Measurements from ENCODE around the gene SRD5A1. TPM values are rescaled to one million over a fixed set of nuclear protein-coding genes. Genes with fewer than 3 reads are reported as not detected.

Gene SRD5A1
- total RNA-seq, 4 donors from 2014 or later, result 2.2 to 5.6 (median 3.4) TPM

- ATAC-seq, result no peak
- H3K9me3 ChIP-seq, result no peaks in the 10 kb centered on the region
- no peak overlapping the region for H3K27ac ChIP-seq
- TF ChIP-seq POLR2AphosphoS5 (IDR thresholded peaks at IDR 0.05), result no peak
- no peak for TF ChIP-seq CTCF (IDR thresholded peaks at IDR 0.05)
- no peak for TF ChIP-seq POLR2A (IDR thresholded peaks at IDR 0.05)
- TF ChIP-seq EP300 (IDR thresholded peaks at IDR 0.05), result no peak
- 30 to 49% methylated on average over 1 to 2 of the region's 2 CpGs for WGBS, 2 donors (ENCODE audit: low coverage in 1 of 2)
- peaks cover 0 to 7% of the 10 kb centered on the region in 2 donors for H3K36me3 ChIP-seq
- no peaks in the 10 kb centered on the region for H3K4me1 ChIP-seq
- no peaks in the 10 kb centered on the region for H3K27me3 ChIP-seq
- no peak overlapping the region for H3K4me3 ChIP-seq
Measured at GRCh38 chr5:6676702-6677101, 43.5 kb downstream of the SRD5A1 start.

GRCh38 chr5:6678385-6678784 lies 45.1 kb downstream of the SRD5A1 start:
- H3K27ac ChIP-seq, result no peak overlapping the region
- WGBS, 2 donors (ENCODE audit: low coverage in 1 of 2), result 100% methylated on average over 1 of the region's 1 CpG; no CpG with 5 or more reads in 1 of the 2 donors
- H3K9me3 ChIP-seq, result no peaks in the 10 kb centered on the region
- peaks cover 12% of the 10 kb centered on the region for H3K27me3 ChIP-seq
- H3K4me3 ChIP-seq, result no peak overlapping the region
- TF ChIP-seq POLR2AphosphoS5 (IDR thresholded peaks at IDR 0.05) (no peak), POLR2A (IDR thresholded peaks at IDR 0.05) (no peak), EP300 (IDR thresholded peaks at IDR 0.05) (no peak), CTCF (IDR thresholded peaks at IDR 0.05) (no peak)
- ATAC-seq, result no peak
- H3K36me3 ChIP-seq, result no peaks in the 10 kb centered on the region
- no peaks in the 10 kb centered on the region for H3K4me1 ChIP-seq

- Histone ChIP-seq H3K9me3 (no peaks in the 10 kb centered on the region), H3K4me1 (no peaks in the 10 kb centered on the region), H3K4me3 (no peak overlapping the region), H3K27ac (no peak overlapping the region), H3K36me3 (no peaks in the 10 kb centered on the region), H3K27me3 (peaks cover 21% of the 10 kb centered on the region)
- ATAC-seq, result no peak
- TF ChIP-seq EP300 (IDR thresholded peaks at IDR 0.05) (no peak), POLR2A (IDR thresholded peaks at IDR 0.05) (no peak)
- WGBS, 2 donors (ENCODE audit: low coverage in 1 of 2), result 60% methylated on average over 5 to 6 of the region's 6 CpGs
Measured at GRCh38 chr5:6680922-6681321, 47.7 kb downstream of the SRD5A1 start.

- ATAC-seq, result no peak
- Histone ChIP-seq H3K27me3 (peaks cover 21% of the 10 kb centered on the region), H3K4me3 (no peak overlapping the region), H3K27ac (no peak overlapping the region), H3K4me1 (peaks cover 0 to 2% (median 0%) of the 10 kb centered on the region in 3 donors), H3K9me3 (no peaks in the 10 kb centered on the region), H3K36me3 (no peaks in the 10 kb centered on the region)
- no peak for TF ChIP-seq CTCF (IDR thresholded peaks at IDR 0.05)
- no peak for TF ChIP-seq EP300 (IDR thresholded peaks at IDR 0.05)
- TF ChIP-seq POLR2A (IDR thresholded peaks at IDR 0.05), result no peak
- WGBS, 2 donors (ENCODE audit: low coverage in 1 of 2), result 42 to 83% methylated on average over 2 of the region's 2 CpGs
Measured at GRCh38 chr5:6681682-6682081, 48.4 kb downstream of the SRD5A1 start.

- Histone ChIP-seq H3K36me3 (no peaks in the 10 kb centered on the region), H3K27me3 (peaks cover 21% of the 10 kb centered on the region), H3K27ac (no peak overlapping the region), H3K4me1 (peaks cover 0 to 8% (median 0%) of the 10 kb centered on the region in 3 donors), H3K9me3 (no peaks in the 10 kb centered on the region), H3K4me3 (no peak overlapping the region)
- TF ChIP-seq CTCF (IDR thresholded peaks at IDR 0.05), result no peak
- no peak for TF ChIP-seq EP300 (IDR thresholded peaks at IDR 0.05)
- WGBS, 2 donors (ENCODE audit: low coverage in 1 of 2), result 42 to 69% methylated on average over 5 to 8 of the region's 11 CpGs
- ATAC-seq, result no peak
Measured at GRCh38 chr5:6682239-6682638, 49.0 kb downstream of the SRD5A1 start.

Data from gastroesophageal sphincter (tissue), 4 donors.